ENCODE results near the gene NFYA. TPM values are rescaled to one million over a fixed set of nuclear protein-coding genes. Genes with fewer than 3 reads are reported as not detected.
A peak's percentile ranks its signal among the peaks of the same experiment; 100 is the strongest.

NFYA gene
- total and polyA plus RNA-seq, 9 of the 15 experiments (the other 6 are each of a cell fraction or from before 2014, with no cell fraction given): 7.3 to 37.1 (median 21.8) TPM

DNA sequence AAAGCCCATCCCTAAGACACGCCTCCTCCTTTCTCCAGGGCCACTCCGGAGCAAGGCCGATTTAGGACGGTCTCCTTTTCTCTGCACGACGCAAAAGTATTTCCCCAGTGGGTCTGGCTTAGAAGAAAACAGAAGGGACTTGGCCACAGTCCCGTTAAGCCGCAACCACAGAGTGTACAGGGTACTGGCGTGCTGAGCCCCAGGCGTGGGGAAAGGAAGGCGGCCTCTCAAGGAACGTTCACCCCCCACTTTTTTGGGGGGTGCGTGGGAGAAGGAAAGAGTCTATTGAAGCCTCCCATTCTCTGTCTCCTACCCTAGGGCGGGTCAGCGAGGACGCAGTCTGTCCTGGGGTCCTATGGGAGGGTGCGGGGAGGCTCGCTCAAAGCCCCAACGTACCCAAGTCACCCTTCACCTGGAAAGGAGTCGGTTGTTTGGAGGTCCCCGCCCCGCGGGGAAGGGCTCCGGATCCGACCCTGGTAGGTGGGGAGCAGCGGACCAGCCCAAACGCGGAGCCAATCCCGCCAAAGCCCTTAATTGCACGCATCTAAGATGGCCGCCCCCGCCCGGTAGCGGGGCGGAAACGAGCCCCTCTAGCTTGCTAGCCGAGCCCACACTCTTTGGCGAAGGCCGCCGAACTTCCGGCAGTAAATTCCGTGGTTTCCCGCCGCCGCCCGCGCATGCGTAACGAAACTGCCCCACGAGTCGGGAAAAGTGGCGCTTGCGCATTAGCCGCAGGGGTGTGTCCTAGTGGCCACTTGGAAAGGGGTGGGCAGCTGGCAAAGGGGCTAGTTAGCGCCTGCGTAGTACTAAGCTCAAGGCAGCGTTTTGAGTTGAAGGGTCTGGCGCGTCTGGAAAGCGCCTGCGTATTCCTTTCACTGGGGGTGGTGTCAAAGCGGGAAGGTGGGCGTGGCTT is 595 bp upstream of the NFYA start, which contains the start of gene OARD1 (continued):
- TF ChIP-seq, protein P1, sequence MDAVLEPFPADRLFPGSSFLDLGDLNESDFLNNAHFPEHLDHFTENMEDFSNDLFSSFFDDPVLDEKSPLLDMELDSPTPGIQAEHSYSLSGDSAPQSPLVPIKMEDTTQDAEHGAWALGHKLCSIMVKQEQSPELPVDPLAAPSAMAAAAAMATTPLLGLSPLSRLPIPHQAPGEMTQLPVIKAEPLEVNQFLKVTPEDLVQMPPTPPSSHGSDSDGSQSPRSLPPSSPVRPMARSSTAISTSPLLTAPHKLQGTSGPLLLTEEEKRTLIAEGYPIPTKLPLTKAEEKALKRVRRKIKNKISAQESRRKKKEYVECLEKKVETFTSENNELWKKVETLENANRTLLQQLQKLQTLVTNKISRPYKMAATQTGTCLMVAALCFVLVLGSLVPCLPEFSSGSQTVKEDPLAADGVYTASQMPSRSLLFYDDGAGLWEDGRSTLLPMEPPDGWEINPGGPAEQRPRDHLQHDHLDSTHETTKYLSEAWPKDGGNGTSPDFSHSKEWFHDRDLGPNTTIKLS (IDR thresholded peaks at IDR 0.05; ENCODE audit: borderline replicate concordance, low read depth): peak; percentile 62; the same call in 1 of the 2 replicates
- TF ChIP-seq, protein P2, sequence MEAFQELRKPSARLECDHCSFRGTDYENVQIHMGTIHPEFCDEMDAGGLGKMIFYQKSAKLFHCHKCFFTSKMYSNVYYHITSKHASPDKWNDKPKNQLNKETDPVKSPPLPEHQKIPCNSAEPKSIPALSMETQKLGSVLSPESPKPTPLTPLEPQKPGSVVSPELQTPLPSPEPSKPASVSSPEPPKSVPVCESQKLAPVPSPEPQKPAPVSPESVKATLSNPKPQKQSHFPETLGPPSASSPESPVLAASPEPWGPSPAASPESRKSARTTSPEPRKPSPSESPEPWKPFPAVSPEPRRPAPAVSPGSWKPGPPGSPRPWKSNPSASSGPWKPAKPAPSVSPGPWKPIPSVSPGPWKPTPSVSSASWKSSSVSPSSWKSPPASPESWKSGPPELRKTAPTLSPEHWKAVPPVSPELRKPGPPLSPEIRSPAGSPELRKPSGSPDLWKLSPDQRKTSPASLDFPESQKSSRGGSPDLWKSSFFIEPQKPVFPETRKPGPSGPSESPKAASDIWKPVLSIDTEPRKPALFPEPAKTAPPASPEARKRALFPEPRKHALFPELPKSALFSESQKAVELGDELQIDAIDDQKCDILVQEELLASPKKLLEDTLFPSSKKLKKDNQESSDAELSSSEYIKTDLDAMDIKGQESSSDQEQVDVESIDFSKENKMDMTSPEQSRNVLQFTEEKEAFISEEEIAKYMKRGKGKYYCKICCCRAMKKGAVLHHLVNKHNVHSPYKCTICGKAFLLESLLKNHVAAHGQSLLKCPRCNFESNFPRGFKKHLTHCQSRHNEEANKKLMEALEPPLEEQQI (IDR thresholded peaks at IDR 0.05): no peak
- TF ChIP-seq TEAD4 (IDR thresholded peaks at IDR 0.05; ENCODE audit: low read length) (0 out of 2 replicates have a peak, but pooled peaks have one; percentile 56), TEAD4 (CRISPR knock-in tag; IDR thresholded peaks at IDR 0.05; ENCODE audit: borderline replicate concordance) (no peak), GABPB1 (CRISPR knock-in tag; IDR thresholded peaks at IDR 0.05) (peak; percentile 92), SMAD4 (CRISPR knock-in tag; conservative IDR thresholded peaks at IDR 0.05) (no peak), NFATC3 (IDR thresholded peaks at IDR 0.05) (no peak), SRSF9 (IDR thresholded peaks at IDR 0.05; ENCODE audit: borderline replicate concordance, low read depth, low read length) (no peak), CCNT2 (IDR thresholded peaks at IDR 0.05; ENCODE audit: borderline replicate concordance, extremely low read depth, insufficient read length, low read depth, low read length) (peak; percentile 62), ZNF785 (CRISPR knock-in tag; IDR thresholded peaks at IDR 0.05) (no peak), MAZ (CRISPR knock-in tag; conservative IDR thresholded peaks at IDR 0.05 in 1 of 2, IDR thresholded peaks at IDR 0.05 in 1 of 2) (peak; percentile 21 to 80), FOXK1 (CRISPR knock-in tag; IDR thresholded peaks at IDR 0.05; ENCODE audit: borderline replicate concordance) (no peak), GABPA (tag; conservative IDR thresholded peaks at IDR 0.05; ENCODE audit: low read depth) (peak; percentile 99)
- TF ChIP-seq, protein P3, sequence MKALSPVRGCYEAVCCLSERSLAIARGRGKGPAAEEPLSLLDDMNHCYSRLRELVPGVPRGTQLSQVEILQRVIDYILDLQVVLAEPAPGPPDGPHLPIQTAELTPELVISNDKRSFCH (CRISPR knock-in tag; IDR thresholded peaks at IDR 0.05): no peak
- TF ChIP-seq, protein P3 (tag; IDR thresholded peaks at IDR 0.05): peak; percentile 79; the same call in 1 of the 2 replicates
- TF ChIP-seq, protein P4, sequence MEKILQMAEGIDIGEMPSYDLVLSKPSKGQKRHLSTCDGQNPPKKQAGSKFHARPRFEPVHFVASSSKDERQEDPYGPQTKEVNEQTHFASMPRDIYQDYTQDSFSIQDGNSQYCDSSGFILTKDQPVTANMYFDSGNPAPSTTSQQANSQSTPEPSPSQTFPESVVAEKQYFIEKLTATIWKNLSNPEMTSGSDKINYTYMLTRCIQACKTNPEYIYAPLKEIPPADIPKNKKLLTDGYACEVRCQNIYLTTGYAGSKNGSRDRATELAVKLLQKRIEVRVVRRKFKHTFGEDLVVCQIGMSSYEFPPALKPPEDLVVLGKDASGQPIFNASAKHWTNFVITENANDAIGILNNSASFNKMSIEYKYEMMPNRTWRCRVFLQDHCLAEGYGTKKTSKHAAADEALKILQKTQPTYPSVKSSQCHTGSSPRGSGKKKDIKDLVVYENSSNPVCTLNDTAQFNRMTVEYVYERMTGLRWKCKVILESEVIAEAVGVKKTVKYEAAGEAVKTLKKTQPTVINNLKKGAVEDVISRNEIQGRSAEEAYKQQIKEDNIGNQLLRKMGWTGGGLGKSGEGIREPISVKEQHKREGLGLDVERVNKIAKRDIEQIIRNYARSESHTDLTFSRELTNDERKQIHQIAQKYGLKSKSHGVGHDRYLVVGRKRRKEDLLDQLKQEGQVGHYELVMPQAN (IDR thresholded peaks at IDR 0.05; ENCODE audit: borderline replicate concordance): peak; percentile 73; the same call in 1 of the 2 replicates
- TF ChIP-seq, protein P5, sequence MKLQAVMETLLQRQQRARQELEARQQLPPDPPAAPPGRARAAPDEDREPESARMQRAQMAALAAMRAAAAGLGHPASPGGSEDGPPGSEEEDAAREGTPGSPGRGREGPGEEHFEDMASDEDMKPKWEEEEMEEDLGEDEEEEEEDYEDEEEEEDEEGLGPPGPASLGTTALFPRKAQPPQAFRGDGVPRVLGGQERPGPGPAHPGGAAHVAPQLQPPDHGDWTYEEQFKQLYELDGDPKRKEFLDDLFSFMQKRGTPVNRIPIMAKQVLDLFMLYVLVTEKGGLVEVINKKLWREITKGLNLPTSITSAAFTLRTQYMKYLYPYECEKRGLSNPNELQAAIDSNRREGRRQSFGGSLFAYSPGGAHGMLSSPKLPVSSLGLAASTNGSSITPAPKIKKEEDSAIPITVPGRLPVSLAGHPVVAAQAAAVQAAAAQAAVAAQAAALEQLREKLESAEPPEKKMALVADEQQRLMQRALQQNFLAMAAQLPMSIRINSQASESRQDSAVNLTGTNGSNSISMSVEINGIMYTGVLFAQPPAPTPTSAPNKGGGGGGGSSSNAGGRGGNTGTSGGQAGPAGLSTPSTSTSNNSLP (IDR thresholded peaks at IDR 0.05; ENCODE audit: borderline replicate concordance, low read depth, low read length): no peak

Data from K562 (cell line).